ENCODE measurements around the gene PALLD. TPM values are rescaled to one million over a fixed set of nuclear protein-coding genes. Genes with fewer than 3 reads are reported as not detected.

Gene PALLD
- total and polyA plus RNA-seq, 2 of the 13 experiments (the other 11 are each of a cell fraction or from before 2014, with no cell fraction given), result 0.50 to 1.5 TPM

DNA sequence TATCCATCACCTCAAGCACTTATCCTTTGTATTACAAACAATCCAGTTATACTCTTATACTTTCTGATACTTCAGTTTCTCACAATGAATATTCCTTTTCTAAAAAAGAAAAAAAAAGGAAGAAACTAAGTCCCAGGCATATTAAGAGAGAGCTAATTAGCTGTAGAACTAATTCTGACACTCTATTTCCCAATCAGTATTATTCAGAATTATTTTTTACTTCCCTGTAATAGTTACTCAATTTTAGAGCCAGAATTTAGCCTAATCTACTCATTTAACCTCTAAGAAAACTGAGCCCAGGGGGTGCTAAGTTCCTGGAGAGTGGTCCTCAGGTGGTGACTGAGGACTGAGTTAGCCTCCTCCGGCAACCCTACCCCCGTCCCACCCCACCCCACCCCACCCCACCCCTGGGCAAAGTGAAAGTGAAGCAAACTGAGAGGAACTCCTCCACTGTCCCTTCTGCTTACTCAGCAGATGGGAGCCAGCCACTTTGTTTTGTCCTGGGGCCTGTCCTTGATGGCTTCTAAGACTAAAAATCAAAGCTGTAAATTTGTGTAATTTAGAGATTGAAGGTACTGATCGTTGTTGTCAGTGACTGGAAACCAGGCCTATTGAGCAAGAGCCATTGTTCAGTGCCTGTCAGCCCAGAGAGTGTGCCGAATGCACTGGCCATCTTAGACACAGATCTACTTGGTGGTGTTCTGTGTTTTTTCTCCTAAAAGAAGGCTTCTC lies 351.1 kb downstream of the PALLD start:
- Histone ChIP-seq H3K27ac (ENCODE audit: extremely low read length, insufficient read depth, low read length) (no peak overlapping the region), H3K27me3 (ENCODE audit: control insufficient read depth in 1 of 2, insufficient read depth in 2 of 2, low read length in 2 of 2) (no peaks in the 10 kb centered on the region), H4K20me1 (ENCODE audit: insufficient read depth, low read length) (no peaks in the 10 kb centered on the region), H3K36me3 (replicated peaks in 1 of 2; ENCODE audit: control insufficient read depth in 1 of 2, insufficient read depth in 2 of 2, low read length in 2 of 2) (no peaks in the 10 kb centered on the region), H3K4me2 (ENCODE audit: low read depth, low read length) (peak overlapping the region; percentile 24), H3K4me1 (ENCODE audit: insufficient read depth, low read length) (0 out of 2 replicates have a peak, but pooled peaks cover 7% of the 10 kb centered on the region), H3K4me3 (replicated peaks in 1 of 3; ENCODE audit: insufficient read depth in 1 of 3, low read depth in 2 of 3, low read length in 3 of 3) (no peak overlapping the region; a peak in 1 of 6 replicates), H3K79me2 (ENCODE audit: insufficient read depth, low read length) (no peaks in the 10 kb centered on the region), H2AFZ (ENCODE audit: low read length) (peak overlapping the region; percentile 16), H3K9ac (ENCODE audit: insufficient read depth, low read depth, low read length) (no peak overlapping the region), H3K9me3 (ENCODE audit: low read length) (no peaks in the 10 kb centered on the region)
- DNase-seq (ENCODE audit: low spot score), result peak; percentile 3
- peak; percentile 71 for ATAC-seq
- intact Hi-C loops (cut with micrococcal nuclease; ENCODE audit: unreplicated experiment), result no loop called here
- ChIA-PET CTCF (ENCODE audit: low intra/inter-chr PET ratio, low total read pairs) (no interaction called here), POLR2A (no interaction called here)
- FAIRE-seq, result no peak
- in situ Hi-C loops (cut with HindIII; ENCODE audit: extremely low pct_ligation_motif_present, low pct_unique_long_range_greater_than_20kb), result no loop called here
- WGBS (ENCODE audit: low lambda C conversion rate), result 40% methylated on average over 3 of the region's 4 CpGs
- TF ChIP-seq TAF15 (IDR thresholded peaks at IDR 0.05; ENCODE audit: low read depth, low read length, poor library complexity, severe bottlenecking) (no peak), ZNF343 (CRISPR knock-in tag; IDR thresholded peaks at IDR 0.05) (no peak), NRL (CRISPR knock-in tag; IDR thresholded peaks at IDR 0.05; ENCODE audit: borderline replicate concordance) (no peak), ZNF747 (CRISPR knock-in tag; IDR thresholded peaks at IDR 0.05; ENCODE audit: borderline replicate concordance) (no peak), ZFP37 (CRISPR knock-in tag; IDR thresholded peaks at IDR 0.05; ENCODE audit: borderline replicate concordance) (no peak), CEBPG (CRISPR knock-in tag; IDR thresholded peaks at IDR 0.05) (peak; percentile 48; the same call in 1 of the 2 replicates), SOX5 (CRISPR knock-in tag; IDR thresholded peaks at IDR 0.05; ENCODE audit: borderline replicate concordance) (0 out of 2 replicates have a peak, but pooled peaks have one; percentile 23), MAFK (conservative IDR thresholded peaks at IDR 0.05 in 1 of 2, IDR thresholded peaks at IDR 0.05 in 1 of 2; ENCODE audit: low read length in 2 of 2) (peak; percentile 61 to 76; a peak in 3 of 4 replicates), MAFF (IDR thresholded peaks at IDR 0.05; ENCODE audit: low read depth, low read length) (peak; percentile 65), ZFY (CRISPR knock-in tag; IDR thresholded peaks at IDR 0.05) (no peak), KAT7 (CRISPR knock-in tag; IDR thresholded peaks at IDR 0.05; ENCODE audit: borderline replicate concordance) (no peak)
- TF ChIP-seq, protein P1, sequence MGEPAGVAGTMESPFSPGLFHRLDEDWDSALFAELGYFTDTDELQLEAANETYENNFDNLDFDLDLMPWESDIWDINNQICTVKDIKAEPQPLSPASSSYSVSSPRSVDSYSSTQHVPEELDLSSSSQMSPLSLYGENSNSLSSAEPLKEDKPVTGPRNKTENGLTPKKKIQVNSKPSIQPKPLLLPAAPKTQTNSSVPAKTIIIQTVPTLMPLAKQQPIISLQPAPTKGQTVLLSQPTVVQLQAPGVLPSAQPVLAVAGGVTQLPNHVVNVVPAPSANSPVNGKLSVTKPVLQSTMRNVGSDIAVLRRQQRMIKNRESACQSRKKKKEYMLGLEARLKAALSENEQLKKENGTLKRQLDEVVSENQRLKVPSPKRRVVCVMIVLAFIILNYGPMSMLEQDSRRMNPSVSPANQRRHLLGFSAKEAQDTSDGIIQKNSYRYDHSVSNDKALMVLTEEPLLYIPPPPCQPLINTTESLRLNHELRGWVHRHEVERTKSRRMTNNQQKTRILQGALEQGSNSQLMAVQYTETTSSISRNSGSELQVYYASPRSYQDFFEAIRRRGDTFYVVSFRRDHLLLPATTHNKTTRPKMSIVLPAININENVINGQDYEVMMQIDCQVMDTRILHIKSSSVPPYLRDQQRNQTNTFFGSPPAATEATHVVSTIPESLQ (CRISPR knock-in tag; conservative IDR thresholded peaks at IDR 0.05), result no peak
- no TSS peak for BruUV-seq (replicated peaks)
